Upper lobe of left lung (tissue), 4 donors: ENCODE data around the gene TBX1.

Source experiments
- EP300 ChIP-seq, 4 donors: sonication (generic); formaldehyde crosslinking; IDR thresholded peaks; one replicate each; pipeline ENCODE4 v1.5.1; 2017; ENCODE audit warnings: antibody characterized with exemption in 4 of 4, control low read depth in 2 of 4
- POLR2A ChIP-seq, 4 donors: fragments of 450-650 bp; IDR thresholded peaks; one replicate each; pipeline ENCODE4 v1.5.1; 2016 to 2017; ENCODE audit warnings: antibody characterized with exemption in 4 of 4, mild to moderate bottlenecking in 2 of 4
- TF ChIP-seq, protein P1 (sequence below), 6 experiments: fragments of 450-650 bp in 4 of 6; fragments of 200-600 bp in 2 of 6; sonication (generic) in 2 of 6; IDR thresholded peaks; one replicate each; pipeline ENCODE4 v1.5.1; 2016 to 2019; ENCODE audit warnings: antibody characterized with exemption in 6 of 6

DNA sequence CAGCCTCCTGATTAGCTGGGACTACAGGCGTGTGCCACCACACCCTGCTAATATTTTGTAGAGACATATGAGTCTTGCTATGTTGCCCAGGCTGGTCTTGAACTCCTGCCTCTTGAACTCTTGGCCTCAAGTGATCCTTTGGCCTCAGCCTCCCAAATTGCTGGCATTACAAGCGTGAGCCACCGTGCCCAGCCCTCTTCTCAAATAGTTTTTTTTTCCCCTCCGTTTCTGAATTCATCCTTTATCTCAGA is 11.8 kb downstream of the TBX1 start:
- TF ChIP-seq, protein P1, sequence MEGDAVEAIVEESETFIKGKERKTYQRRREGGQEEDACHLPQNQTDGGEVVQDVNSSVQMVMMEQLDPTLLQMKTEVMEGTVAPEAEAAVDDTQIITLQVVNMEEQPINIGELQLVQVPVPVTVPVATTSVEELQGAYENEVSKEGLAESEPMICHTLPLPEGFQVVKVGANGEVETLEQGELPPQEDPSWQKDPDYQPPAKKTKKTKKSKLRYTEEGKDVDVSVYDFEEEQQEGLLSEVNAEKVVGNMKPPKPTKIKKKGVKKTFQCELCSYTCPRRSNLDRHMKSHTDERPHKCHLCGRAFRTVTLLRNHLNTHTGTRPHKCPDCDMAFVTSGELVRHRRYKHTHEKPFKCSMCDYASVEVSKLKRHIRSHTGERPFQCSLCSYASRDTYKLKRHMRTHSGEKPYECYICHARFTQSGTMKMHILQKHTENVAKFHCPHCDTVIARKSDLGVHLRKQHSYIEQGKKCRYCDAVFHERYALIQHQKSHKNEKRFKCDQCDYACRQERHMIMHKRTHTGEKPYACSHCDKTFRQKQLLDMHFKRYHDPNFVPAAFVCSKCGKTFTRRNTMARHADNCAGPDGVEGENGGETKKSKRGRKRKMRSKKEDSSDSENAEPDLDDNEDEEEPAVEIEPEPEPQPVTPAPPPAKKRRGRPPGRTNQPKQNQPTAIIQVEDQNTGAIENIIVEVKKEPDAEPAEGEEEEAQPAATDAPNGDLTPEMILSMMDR (IDR thresholded peaks at IDR 0.05), result no peak
- TF ChIP-seq EP300 (IDR thresholded peaks at IDR 0.05) (no peak), POLR2A (IDR thresholded peaks at IDR 0.05) (no peak)
